NCI-H146 treated with DMSO at 0.1 percent for 48 hours (cell line): ENCODE data around the gene RNF166.

Source experiments
- DNase-seq: peaks from one replicate; lab custom pipeline; 2025; ENCODE audit not compliant: unreplicated experiment; lab: John Stamatoyannopoulos, UW

RNF166 gene

DNA sequence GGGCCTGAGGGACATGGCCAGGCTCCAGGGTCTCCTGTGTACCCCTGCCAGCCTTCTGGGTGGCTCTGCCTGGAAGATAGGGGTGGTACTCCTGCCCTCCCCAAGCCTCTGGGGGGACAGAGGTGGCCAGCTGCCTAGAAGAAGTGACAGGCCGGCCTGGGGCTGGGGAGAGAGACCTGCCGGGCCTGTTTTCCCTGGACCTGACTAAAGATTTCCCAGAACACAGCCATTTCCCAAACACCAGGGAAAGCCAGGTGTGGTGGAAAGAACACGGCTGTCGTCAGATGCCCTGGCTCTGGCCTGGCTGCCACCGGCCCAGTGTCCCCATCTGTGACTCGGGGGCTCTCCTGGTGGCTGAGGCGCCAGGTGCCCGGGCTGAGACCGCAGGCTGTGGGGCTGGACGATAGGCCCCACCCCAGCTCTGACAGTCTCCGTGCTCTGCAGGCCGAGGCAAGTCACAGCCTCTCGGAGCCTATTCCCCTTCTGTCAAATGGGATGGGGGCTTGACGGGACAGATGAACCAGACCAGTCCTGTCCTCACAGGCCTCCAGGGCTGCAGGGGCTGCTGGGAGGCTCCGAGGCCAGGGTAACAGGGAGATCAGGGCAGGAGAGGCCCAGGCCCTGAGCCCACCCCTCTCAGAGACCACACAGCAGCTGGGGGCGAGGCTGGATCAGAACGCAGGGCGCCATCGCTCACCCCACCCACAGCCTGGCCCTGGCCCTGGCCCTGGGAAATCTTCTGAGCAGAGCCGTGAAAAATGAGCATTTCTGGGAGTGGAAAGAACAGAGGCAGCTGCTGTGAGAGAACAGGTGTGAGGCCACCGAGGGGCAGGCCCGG lies 33.1 kb upstream of the RNF166 start:
- DNase-seq, result no peak

- no peak for DNase-seq
Observed at GRCh38 chr16:88738151-88739084, 32.2 kb upstream of the RNF166 start.

- DNase-seq, result no peak
Observed at GRCh38 chr16:88737298-88738150, 31.3 kb upstream of the RNF166 start.

DNA sequence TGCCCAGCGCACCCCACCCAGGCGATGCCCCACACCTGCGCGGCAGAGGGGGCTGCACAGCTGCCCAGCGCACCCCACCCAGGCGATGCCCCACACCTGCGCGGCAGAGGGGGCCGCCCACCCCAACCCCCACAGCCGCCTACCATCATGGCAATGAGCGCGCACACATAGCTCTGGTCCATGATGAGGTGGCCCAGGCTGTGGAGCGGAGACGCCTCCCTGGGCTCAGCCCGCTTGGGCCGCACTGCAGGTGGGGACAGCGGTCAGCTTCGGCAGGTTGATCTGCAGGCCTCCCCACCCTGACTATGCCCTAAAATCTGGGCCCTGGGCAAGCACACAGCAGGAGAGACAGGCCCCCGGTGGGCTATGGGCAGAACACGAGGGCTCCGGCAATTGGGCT lies 30.3 kb upstream of the RNF166 start:
- DNase-seq, result no peak

DNA sequence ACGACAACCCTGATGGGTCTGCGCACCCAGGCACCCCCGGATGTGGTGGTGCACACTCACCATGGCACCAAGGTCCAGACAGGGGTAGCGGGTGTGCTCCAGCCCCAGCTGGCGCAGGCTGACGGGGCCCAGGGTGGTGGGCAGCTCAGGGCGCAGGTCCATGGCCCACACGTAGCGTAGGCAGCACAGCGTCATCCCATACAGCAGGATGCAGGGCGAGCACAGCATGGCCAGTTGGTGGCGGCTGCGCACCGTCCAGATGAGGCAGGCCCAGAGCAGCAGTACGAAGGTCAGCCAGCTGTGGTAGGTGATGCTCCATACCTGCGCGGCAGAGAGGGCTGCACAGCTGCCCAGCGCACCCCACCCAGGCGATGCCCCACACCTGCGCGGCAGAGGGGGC lies 29.9 kb upstream of the RNF166 start:
- no peak for DNase-seq

DNA sequence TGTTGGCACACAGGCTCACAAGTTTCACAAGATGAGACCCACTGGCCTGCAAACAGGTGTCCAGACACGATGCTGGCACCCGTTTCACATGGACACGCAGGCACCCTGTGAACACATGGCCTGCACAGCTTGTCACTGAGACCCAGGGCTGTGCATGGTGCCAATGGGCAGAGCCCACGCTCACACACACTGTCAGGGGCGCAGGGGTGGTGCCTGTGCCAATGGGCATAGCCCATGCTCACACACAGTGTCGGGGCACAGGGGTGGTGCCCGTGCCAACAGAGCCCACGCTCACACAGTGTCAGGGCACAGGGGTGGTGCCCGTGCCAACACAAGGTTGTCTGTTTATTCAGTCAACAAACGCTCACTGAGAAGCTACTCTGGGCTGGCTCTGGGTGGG lies 29.4 kb upstream of the RNF166 start:
- DNase-seq, result no peak

DNA sequence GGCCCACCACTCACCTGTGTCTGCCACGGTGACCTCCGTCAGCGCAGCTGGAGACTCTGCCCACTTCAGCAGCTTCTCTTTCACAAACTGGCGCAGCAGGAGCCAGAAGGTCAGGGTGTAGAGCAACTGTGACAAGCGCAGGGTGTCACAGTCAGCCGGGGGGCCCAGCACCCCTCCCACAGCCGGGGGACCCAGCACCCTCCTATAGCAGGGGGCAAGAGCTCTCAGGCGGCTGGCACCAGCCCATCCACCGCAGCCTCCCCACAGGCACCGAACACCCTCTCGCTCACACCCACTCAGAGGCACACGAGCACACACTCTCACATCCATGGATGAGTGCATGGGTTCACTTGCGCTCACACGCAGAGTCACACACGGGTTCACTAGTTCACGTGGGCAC lies 28.9 kb upstream of the RNF166 start:
- DNase-seq, result no peak

GRCh38 chr16:88734361-88734728 lies 28.1 kb upstream of the RNF166 start:
- DNase-seq, result no peak

GRCh38 chr16:88733630-88734360 lies 27.6 kb upstream of the RNF166 start:
- no peak for DNase-seq

- DNase-seq, result no peak
Observed at GRCh38 chr16:88732961-88733294, 26.7 kb upstream of the RNF166 start.

GRCh38 chr16:88732172-88732960 lies 26.2 kb upstream of the RNF166 start:
- DNase-seq, result no peak

DNA sequence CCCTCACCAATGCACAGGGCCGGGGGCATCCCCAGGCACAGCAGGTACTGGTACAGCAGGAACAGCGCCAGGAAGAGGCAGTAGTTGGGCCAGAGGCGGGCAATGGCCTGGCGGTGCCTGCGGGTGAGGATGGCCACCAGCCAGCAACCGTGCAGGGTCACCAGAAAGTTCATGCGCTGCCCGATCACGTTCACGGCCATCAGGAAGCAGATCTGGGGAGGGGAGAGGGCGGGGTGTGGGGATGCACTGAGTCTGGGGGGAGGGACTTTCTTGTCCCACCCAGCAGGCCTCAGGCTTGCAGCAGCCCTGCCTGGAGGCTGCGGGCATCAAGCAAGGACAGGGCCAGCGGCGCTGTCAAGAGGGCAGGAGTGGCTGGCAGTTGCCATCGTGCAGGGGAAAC lies 25.5 kb upstream of the RNF166 start:
- DNase-seq, result no peak

DNA sequence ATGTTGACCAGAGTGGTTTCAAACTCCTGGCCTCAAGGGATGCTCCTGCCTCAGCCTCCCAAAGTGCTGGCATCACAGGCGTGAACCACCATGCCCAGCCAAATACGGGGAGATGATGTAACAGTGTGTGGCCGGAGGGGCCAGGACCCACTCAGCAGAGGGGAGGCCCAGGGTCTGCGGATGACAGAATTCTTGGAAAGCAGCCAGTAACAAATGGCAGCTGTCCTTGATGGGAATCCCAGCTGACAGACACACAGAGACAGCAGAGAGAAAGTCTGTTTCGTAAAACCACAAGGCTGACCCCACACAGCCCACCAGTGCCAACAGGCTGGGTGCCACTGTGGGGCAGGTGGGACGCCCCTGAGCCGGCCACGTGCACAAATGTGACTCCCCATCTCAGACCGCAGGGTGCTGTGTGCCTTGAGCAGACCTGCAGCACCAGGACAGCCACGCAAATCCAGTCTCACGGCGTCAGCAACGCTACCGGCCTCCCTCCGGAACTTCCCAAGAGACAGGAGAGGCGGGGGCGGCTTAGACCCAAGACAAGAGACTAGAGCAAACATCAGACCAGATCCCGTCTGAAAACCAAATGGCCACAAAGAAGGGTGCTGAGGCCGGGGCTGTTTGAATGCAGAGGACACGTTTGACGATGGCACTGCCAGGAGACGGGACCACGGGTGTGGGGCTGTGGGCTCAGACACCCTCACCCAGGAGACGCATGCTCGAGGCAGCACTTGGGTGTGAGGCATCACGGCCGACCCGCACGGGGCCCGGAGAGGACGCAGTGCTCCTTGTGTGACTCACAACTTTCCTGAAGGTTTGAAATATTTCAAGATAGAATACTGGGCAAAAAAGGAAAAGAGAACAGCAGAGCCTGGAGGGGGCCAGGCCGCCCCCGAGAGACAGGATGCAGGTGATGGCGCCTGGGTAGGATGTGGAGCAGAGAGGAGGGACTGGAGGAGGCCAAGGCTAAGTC lies 24.7 kb upstream of the RNF166 start:
- no peak for DNase-seq

DNA sequence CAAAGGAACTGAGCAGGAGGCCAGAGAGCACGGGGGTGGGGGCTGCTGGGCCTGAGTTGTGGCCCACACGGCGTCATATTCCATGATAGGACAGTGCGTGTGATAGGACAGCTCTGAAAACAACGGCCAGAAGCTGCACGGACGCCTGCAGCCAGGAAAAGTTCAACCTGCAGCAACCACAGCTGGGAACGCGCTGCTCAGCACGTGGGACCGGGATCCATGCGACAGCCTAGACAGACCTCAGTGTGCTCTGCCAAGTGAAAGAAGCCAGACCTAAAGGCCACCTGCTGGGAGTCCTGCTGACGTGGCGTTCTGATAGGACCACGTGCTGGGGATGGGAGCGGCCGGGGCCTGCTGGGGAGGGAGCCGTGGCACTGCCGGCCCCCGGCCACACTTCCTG lies 21.7 kb upstream of the RNF166 start:
- no peak for DNase-seq

- DNase-seq, result no peak
Observed at GRCh38 chr16:88726981-88727380, 20.8 kb upstream of the RNF166 start.

DNA sequence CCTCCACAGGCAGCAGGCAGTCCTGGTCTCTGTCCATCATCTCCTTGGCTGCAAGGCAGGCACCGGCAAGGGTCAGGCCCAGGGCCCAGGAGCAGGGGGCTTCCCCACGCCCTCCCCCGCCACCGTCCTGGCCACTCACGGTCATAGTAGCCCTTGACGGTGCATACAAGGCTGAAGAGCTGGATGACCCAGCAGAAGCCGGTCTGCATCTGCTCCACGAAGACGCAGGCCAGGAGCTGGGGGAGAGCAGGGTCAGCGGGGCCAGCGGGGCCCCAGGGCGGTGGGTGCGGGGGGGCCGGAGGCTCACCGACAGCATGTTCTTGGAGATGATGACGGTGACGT lies 20.2 kb upstream of the RNF166 start:
- no peak for DNase-seq

- no peak for DNase-seq
Observed at GRCh38 chr16:88725609-88726407, 19.6 kb upstream of the RNF166 start.
